Lower lobe of right lung (tissue), 2 donors: ENCODE data around the gene FUT9. TPM values are rescaled to one million over a fixed set of nuclear protein-coding genes. Genes with fewer than 3 reads are reported as not detected.

Experiments used
- ATAC-seq, 2 donors: fragments of 200-7000 bp; cut with Tn5 transposase; one replicate each; pipeline ENCODE4 v1.9.1; 2020 to 2022; ENCODE audit warnings: mild to moderate bottlenecking in 2 of 2, moderate library complexity in 2 of 2
- DNase-seq: peaks from one replicate; pipeline ENCODE4 v3.0.0-alpha.2; 2020
- H3K27ac ChIP-seq: fragments of 200-600 bp; one replicate; pipeline ENCODE4 v1.8.0; 2022
- H3K27me3 ChIP-seq: fragments of 200-600 bp; one replicate; pipeline ENCODE4 v1.8.0; 2022; ENCODE audit warnings: low read depth
- H3K36me3 ChIP-seq: fragments of 200-600 bp; one replicate; pipeline ENCODE4 v1.8.0; 2022; ENCODE audit warnings: mild to moderate bottlenecking
- H3K4me1 ChIP-seq: fragments of 200-600 bp; one replicate; pipeline ENCODE4 v1.8.0; 2022
- H3K4me3 ChIP-seq: fragments of 200-600 bp; one replicate; pipeline ENCODE4 v1.8.0; 2022; ENCODE audit warnings: mild to moderate bottlenecking
- H3K9me3 ChIP-seq: fragments of 200-600 bp; one replicate; pipeline ENCODE4 v1.8.0; 2022
- CTCF ChIP-seq: fragments of 200-600 bp; IDR thresholded peaks from one replicate; pipeline ENCODE4 v1.8.0; 2022; ENCODE audit warnings: antibody characterized with exemption, mild to moderate bottlenecking
- intact Hi-C: fragments of 100-400 bp; cut with DNase I; formaldehyde crosslinking; loops from one replicate; pipeline ENCODE4 v1.11.0; 2022
- long read RNA-seq: library from polyadenylated mRNA; unstranded; transcript quantifications from one replicate; pipeline ENCODE4 v2.0.0, GENCODE V29; 2021
- total RNA-seq: library from RNA; stranded (reverse); fragmentation: NEBNext Ultra II Directional; extraction: Animal tissue kit (Norgen Biotek cat#: 25700); gene quantifications from one replicate; pipeline ENCODE4 v1.2.1, GENCODE V29; 2021
- donor health status: DM: no; HTN: yes; CAD: no; lungs with severe emphysema.

Gene FUT9
- total RNA-seq: not detected
- long read RNA-seq: 0 reads

DNA sequence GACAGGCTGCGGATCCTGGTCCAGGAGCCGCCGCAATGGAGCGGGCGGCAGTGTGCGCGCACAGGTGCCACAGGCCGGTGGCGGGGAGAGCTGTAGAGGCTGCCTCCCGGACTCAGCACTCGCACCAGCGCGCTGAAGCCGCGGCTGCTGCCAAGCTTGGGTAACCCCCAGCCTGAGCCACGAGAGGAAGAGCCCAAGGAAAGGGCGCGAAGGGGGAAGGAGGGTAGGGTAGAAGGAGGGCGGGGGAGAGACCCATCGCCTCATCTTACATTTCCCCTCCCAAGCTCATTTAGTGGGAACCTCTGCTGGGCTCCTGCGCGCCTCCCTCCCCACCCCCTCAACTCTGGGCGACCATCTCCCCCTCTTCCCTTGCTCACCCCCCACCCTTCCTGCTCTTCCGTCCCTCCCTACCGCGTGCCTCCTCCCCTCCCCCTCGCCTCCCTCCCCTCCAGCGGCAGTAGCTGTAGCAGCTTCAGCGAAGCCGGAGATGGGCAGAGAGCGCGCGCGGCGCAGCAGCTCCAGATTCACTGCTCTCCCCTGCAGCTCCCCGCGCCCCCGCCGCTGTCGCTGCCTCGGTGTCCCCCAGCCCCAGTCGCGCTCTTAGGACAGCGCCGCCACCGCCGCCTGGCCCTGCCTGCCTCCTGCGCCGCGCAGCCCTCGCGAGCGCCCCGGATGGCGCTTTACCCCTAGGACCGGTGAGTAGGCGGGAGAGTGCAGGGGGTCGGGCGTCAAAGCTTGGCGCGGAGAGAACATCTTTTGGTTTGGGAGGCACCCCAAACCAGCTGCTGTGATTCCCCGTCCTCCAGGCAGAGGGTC lies at the start of gene FUT9:
Gene FUT9 (plus strand): TSS at position 457 of the 816 bp plus-strand sequence. CDS start 187,182 bp downstream, outside the sequence.
- no peak for TF ChIP-seq CTCF
- Histone ChIP-seq H3K27me3 (peaks cover 20% of the 10 kb centered on the region), H3K9me3 (no peaks in the 10 kb centered on the region), H3K4me1 (no peaks in the 10 kb centered on the region), H3K27ac (no peak within 1 kb of the TSS), H3K4me3 (no peak within 1 kb of the TSS), H3K36me3 (no peaks in the 10 kb centered on the region)
- peak; percentile 23 to 43 for ATAC-seq
- DNase-seq: no peak
- intact Hi-C loops: no loop called here

GRCh38 chr6:95967594-95967993 lies 48.2 kb upstream of the FUT9 start:
- H3K9me3 ChIP-seq: peaks cover 3% of the 10 kb centered on the region
- no peak for TF ChIP-seq CTCF
- H3K4me1 ChIP-seq: no peaks in the 10 kb centered on the region
- no peak for ATAC-seq
- H3K36me3 ChIP-seq: no peaks in the 10 kb centered on the region
- DNase-seq: no peak
- intact Hi-C loops: no loop called here
- H3K27me3 ChIP-seq: no peaks in the 10 kb centered on the region
- no peak overlapping the region for H3K4me3 ChIP-seq
- no peak overlapping the region for H3K27ac ChIP-seq

GRCh38 chr6:95973976-95974375 lies 41.8 kb upstream of the FUT9 start:
- DNase-seq (no peak), ATAC-seq (no peak)
- no peak overlapping the region for H3K4me3 ChIP-seq
- intact Hi-C loops: no loop called here
- H3K9me3 ChIP-seq: no peaks in the 10 kb centered on the region
- H3K27ac ChIP-seq: no peak overlapping the region
- TF ChIP-seq CTCF: no peak
- H3K27me3 ChIP-seq: no peaks in the 10 kb centered on the region
- no peaks in the 10 kb centered on the region for H3K4me1 ChIP-seq
- H3K36me3 ChIP-seq: no peaks in the 10 kb centered on the region

- intact Hi-C loops: no loop called here
- Histone ChIP-seq H3K27ac (no peak overlapping the region), H3K36me3 (no peaks in the 10 kb centered on the region), H3K4me1 (no peaks in the 10 kb centered on the region), H3K9me3 (no peaks in the 10 kb centered on the region), H3K27me3 (no peaks in the 10 kb centered on the region), H3K4me3 (no peak overlapping the region)
- ATAC-seq: no peak
- DNase-seq: no peak
- TF ChIP-seq CTCF: no peak
Measured at GRCh38 chr6:95978230-95978629, 37.5 kb upstream of the FUT9 start.

- Histone ChIP-seq H3K4me3 (no peak overlapping the region), H3K36me3 (no peaks in the 10 kb centered on the region), H3K27me3 (no peaks in the 10 kb centered on the region), H3K27ac (no peak overlapping the region), H3K9me3 (peaks cover 23% of the 10 kb centered on the region), H3K4me1 (no peaks in the 10 kb centered on the region)
- DNase-seq (no peak), ATAC-seq (no peak)
- intact Hi-C loops: no loop called here
- TF ChIP-seq CTCF: no peak
Measured at GRCh38 chr6:95991906-95992305, 23.9 kb upstream of the FUT9 start.
